ENCODE data around the gene PPP3CB.

Gene PPP3CB

GRCh38 chr10:73512207-73512743, 16.5 kb upstream of the PPP3CB start:
- H3K4me3 ChIP-seq (ENCODE audit: low read depth, low read length, poor library complexity, severe bottlenecking) = no peak overlapping the region
- H2AFZ ChIP-seq (ENCODE audit: low read length) = no peak overlapping the region
- H3K4me1 ChIP-seq (ENCODE audit: insufficient read depth, low read length, severe bottlenecking) = no peaks in the 10 kb centered on the region
- H3K4me2 ChIP-seq (ENCODE audit: low read length) = no peak overlapping the region
- no peaks in the 10 kb centered on the region for H4K20me1 ChIP-seq (ENCODE audit: insufficient read depth, low read length)
- H3K27me3 ChIP-seq (ENCODE audit: insufficient read depth, low read length) = no peaks in the 10 kb centered on the region
- no peaks in the 10 kb centered on the region for H3K79me2 ChIP-seq (ENCODE audit: insufficient read depth, low read length)
- no peaks in the 10 kb centered on the region for H3F3A ChIP-seq (ENCODE audit: insufficient read depth, low read length)
- H3K9ac ChIP-seq (ENCODE audit: low read length) = no peak overlapping the region
- H3K27ac ChIP-seq (ENCODE audit: low read depth, low read length, poor library complexity, severe bottlenecking) = no peak overlapping the region
- H3K36me3 ChIP-seq (ENCODE audit: insufficient read depth, low read length) = no peaks in the 10 kb centered on the region; the same call in none of the 2 replicates
- no peak for TF ChIP-seq CTCF (IDR thresholded peaks at IDR 0.05; ENCODE audit: low read length)
- no peak for TF ChIP-seq EZH2 (IDR thresholded peaks at IDR 0.05; ENCODE audit: borderline replicate concordance, low read length)
- no peaks in the 10 kb centered on the region for H3K9me2 ChIP-seq (ENCODE audit: low read depth, low read length)
- H3K9me3 ChIP-seq (ENCODE audit: low read length) = no peaks in the 10 kb centered on the region

- H3K9me3 ChIP-seq (ENCODE audit: low read length) = no peaks in the 10 kb centered on the region
- H3K79me2 ChIP-seq (ENCODE audit: insufficient read depth, low read length) = no peaks in the 10 kb centered on the region
- H3K4me1 ChIP-seq (ENCODE audit: insufficient read depth, low read length, severe bottlenecking) = no peaks in the 10 kb centered on the region
- no peaks in the 10 kb centered on the region for H3K27me3 ChIP-seq (ENCODE audit: insufficient read depth, low read length)
- H2AFZ ChIP-seq (ENCODE audit: low read length) = no peak overlapping the region
- TF ChIP-seq CTCF (IDR thresholded peaks at IDR 0.05; ENCODE audit: low read length) (no peak), EZH2 (IDR thresholded peaks at IDR 0.05; ENCODE audit: borderline replicate concordance, low read length) (no peak)
- no peak overlapping the region for H3K9ac ChIP-seq (ENCODE audit: low read length)
- no peak overlapping the region for H3K27ac ChIP-seq (ENCODE audit: low read depth, low read length, poor library complexity, severe bottlenecking)
- no peaks in the 10 kb centered on the region for H3K9me2 ChIP-seq (ENCODE audit: low read depth, low read length)
- no peaks in the 10 kb centered on the region for H4K20me1 ChIP-seq (ENCODE audit: insufficient read depth, low read length)
- H3F3A ChIP-seq (ENCODE audit: insufficient read depth, low read length) = no peaks in the 10 kb centered on the region
- no peak overlapping the region for H3K4me2 ChIP-seq (ENCODE audit: low read length)
- H3K4me3 ChIP-seq (ENCODE audit: low read depth, low read length, poor library complexity, severe bottlenecking) = no peak overlapping the region
- H3K36me3 ChIP-seq (ENCODE audit: insufficient read depth, low read length) = peaks cover 2% of the 10 kb centered on the region; the same call in 1 of the 2 replicates
These were observed 13.9 kb upstream of the PPP3CB start for GRCh38 chr10:73509695-73510094.

- no peak overlapping the region for H2AFZ ChIP-seq (ENCODE audit: low read length)
- no peak overlapping the region for H3K27ac ChIP-seq (ENCODE audit: low read depth, low read length, poor library complexity, severe bottlenecking)
- peaks cover 4% of the 10 kb centered on the region for H3K4me1 ChIP-seq (ENCODE audit: insufficient read depth, low read length, severe bottlenecking)
- H3F3A ChIP-seq (ENCODE audit: insufficient read depth, low read length) = no peaks in the 10 kb centered on the region
- no peak overlapping the region for H3K4me3 ChIP-seq (ENCODE audit: low read depth, low read length, poor library complexity, severe bottlenecking)
- H3K9ac ChIP-seq (ENCODE audit: low read length) = no peak overlapping the region
- H3K9me2 ChIP-seq (ENCODE audit: low read depth, low read length) = no peaks in the 10 kb centered on the region
- no peaks in the 10 kb centered on the region for H3K27me3 ChIP-seq (ENCODE audit: insufficient read depth, low read length)
- peaks cover 5% of the 10 kb centered on the region; the same call in 1 of the 2 replicates for H3K36me3 ChIP-seq (ENCODE audit: insufficient read depth, low read length)
- no peaks in the 10 kb centered on the region for H3K9me3 ChIP-seq (ENCODE audit: low read length)
- no peaks in the 10 kb centered on the region for H4K20me1 ChIP-seq (ENCODE audit: insufficient read depth, low read length)
- H3K4me2 ChIP-seq (ENCODE audit: low read length) = no peak overlapping the region
- no peaks in the 10 kb centered on the region for H3K79me2 ChIP-seq (ENCODE audit: insufficient read depth, low read length)
- TF ChIP-seq CTCF (IDR thresholded peaks at IDR 0.05; ENCODE audit: low read length) (no peak), EZH2 (IDR thresholded peaks at IDR 0.05; ENCODE audit: borderline replicate concordance, low read length) (no peak)
These were observed 10.7 kb upstream of the PPP3CB start for GRCh38 chr10:73506491-73506890.

Data from OCI-LY1 (cell line).